GM12865 (cell line): ENCODE measurements around the gene FGF22.

ENCODE experiments used
- DNase-seq: peaks from one replicate; pipeline ENCODE4 v3.0.0; 2010; ENCODE audit warnings: low read depth
- H3K4me3 ChIP-seq: 2 replicates; pipeline ENCODE4 v1.5.1; 2011; ENCODE audit warnings: mild to moderate bottlenecking, low read depth, low read length, control low read depth
- CTCF ChIP-seq: IDR thresholded peaks from 2 replicates; pipeline ENCODE4 v1.5.1; 2011; ENCODE audit warnings: low read length, control low read depth, low read depth, inconsistent platforms; ENCODE audit not compliant: insufficient read depth; ENCODE audit errors: missing control alignments

Gene FGF22

DNA sequence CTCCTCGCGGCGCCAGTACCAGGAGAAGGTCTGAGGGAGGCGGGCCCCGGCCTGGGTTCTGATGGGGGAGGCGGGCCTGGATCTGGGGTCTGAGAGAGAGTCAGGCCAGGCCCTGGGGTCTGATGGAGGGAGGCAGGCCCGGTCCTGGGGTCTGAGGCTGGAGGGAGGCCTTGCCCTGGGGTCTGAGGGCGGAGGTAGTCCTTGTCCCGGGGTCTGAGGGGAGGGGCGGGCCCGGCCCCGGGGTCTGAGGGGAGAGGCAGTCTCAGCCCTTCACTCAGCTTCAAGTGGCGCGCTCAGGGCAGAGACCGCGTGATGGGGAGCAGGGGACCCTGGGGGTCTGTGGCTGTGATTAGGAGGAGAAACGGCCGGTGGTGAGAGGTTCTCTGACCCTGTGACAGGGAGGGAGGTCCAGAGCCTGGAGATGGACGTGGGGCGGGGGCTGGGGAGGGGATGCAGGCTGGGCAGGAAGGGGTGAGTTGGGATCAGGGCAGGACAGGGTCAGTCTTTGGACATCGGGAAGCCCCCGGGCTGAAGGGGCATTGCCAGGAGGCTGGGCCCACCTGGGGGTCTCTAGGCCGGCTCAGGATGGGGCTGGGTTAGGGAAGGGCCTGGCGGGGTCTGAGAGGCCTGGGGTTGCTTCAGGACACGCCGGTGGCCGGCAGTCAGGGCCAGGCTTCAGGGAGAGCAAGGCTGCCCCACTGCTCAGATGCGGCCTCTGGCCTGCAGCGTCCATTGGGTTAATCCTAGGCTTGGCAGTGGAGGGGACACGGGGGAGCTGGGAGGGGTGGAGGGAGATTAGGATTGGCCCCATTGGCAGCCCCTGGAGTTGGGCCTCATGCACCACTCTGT, 31.3 kb upstream of the FGF22 start:
- H3K4me3 ChIP-seq: no peak overlapping the region
- DNase-seq: no peak
- no peak for TF ChIP-seq CTCF

DNA sequence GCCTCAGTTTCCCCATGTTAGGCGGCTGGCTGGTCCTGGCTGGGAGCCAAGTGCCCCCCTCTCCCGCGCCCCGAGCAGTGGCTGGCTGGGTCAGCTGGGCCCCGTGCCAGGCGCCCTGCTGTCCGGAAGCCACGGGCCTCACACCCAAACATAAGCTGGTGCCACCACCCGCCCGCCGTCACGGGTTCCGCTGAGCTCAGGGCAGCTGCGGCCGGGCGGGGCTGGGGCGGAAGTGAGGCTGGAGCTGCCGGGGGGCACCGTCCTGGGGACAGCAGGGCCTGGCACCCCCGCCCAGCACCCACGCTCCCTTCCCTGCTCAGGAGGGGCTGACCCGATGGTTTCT, 30.7 kb upstream of the FGF22 start:
- no peak for DNase-seq
- H3K4me3 ChIP-seq: no peak overlapping the region
- no peak for TF ChIP-seq CTCF

GRCh38 chr19:610071-610800, 29.4 kb upstream of the FGF22 start:
- H3K4me3 ChIP-seq: peak overlapping the region; percentile 61
- no peak for TF ChIP-seq CTCF
- peak; percentile 70 for DNase-seq

DNA sequence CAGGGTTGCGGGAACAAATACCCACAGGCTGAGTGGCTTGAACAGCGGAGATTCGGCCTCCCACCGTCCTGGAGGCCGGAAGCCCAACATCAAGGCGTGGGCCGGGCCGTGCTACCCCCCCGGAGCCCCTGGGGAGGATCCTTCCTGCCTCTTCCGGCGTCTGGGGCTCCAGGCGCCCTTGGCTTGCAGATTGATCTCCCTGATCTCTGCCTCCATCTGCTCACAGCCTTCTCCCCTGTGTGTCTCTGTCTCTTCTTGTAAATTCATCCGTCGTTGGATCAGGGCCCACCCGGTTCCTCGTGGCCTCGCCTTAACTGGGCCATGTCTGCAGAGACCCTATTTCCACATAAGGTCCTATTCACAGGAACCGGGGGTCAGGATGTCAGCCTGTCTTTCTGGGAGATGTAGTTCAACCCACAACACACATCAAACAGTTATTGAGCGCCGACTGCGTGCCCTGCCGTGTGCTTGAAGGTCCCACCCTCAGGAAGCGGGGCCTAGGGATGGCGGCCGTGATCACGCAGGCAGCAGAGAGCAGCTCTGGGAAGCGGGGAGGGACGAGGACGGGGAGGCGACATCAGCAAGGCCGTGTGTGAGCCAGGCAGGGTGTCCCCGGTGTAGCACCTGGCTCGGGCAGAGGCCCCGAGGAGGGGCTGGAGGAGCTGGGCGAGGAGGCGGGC, 28.7 kb upstream of the FGF22 start:
- H3K4me3 ChIP-seq: peak overlapping the region; percentile 61
- DNase-seq: peak; percentile 76

DNA sequence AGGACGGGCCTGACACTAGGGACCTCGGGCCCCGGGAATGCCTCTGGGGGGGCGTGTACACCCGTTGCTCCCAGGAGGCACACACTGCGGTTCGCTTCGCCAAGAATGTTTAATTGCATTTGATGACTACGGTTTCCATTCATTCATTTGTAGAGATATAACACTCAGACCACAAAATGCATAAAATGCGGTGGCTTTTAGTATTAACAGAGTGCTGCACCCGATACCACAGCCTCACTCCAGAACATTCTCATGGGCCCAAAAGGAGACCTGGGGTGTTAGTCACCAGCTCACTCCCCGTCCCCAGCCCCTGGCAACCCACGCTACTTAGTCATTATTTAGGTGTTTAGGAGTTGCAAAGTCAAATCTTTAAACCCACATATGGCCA, 28.2 kb upstream of the FGF22 start:
- H3K4me3 ChIP-seq: peak overlapping the region; percentile 61
- DNase-seq: peak; percentile 54
- no peak for TF ChIP-seq CTCF

More for the DNA sequence above, 28.7 kb upstream of the FGF22 start:
- no peak for TF ChIP-seq CTCF

DNA sequence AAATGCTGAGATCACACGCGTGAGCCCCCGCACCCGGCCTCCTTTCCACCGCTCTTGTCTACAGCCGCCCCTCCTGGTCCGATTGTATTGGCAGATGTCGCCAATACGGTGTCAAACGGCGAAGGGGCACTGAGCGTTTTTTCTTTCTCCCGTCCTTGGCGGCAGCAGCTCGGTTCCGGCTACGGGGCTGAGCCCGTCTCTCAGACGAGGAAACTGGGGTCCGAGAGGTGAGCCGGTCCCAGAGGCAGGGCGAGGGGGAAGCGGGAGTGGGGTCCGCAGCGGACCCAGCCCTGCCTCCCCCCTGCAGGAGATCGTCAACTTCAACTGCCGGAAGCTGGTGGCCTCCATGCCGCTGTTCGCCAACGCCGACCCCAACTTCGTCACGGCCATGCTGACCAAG, 26.7 kb upstream of the FGF22 start:
- no peak overlapping the region for H3K4me3 ChIP-seq
- TF ChIP-seq CTCF: no peak
- no peak for DNase-seq
